GM12873 (cell line): Measurements from ENCODE around the gene VSTM2B.

Source experiments
- CTCF ChIP-seq: IDR thresholded peaks from 2 replicates; pipeline ENCODE4 v1.5.1; 2012; ENCODE audit warnings: low read depth, mild to moderate bottlenecking, moderate library complexity, low read length, control low read depth; ENCODE audit not compliant: insufficient read depth; ENCODE audit errors: missing control alignments

VSTM2B gene

GRCh38 chr19:29551774-29552173 lies 26.0 kb downstream of the VSTM2B start:
- TF ChIP-seq CTCF, result no peak

- no peak for TF ChIP-seq CTCF
These were observed 26.9 kb downstream of the VSTM2B start for GRCh38 chr19:29552454-29553280.

- TF ChIP-seq CTCF, result no peak
These were observed 28.4 kb downstream of the VSTM2B start for GRCh38 chr19:29554149-29554548.

- no peak for TF ChIP-seq CTCF
These were observed 33.9 kb downstream of the VSTM2B start for GRCh38 chr19:29559743-29560142.

- no peak for TF ChIP-seq CTCF
These were observed 34.7 kb downstream of the VSTM2B start for GRCh38 chr19:29560313-29561075.

- no peak for TF ChIP-seq CTCF
These were observed 35.8 kb downstream of the VSTM2B start for GRCh38 chr19:29561601-29562000.
